GM23338 (cell line): ENCODE data around the gene CIPC.

Experiments used
- CTCF ChIP-seq, 2 experiments: fragments of 200-600 bp in 1 of 2; sonication (generic) in 1 of 2; conservative IDR thresholded peaks; 2 replicates each; pipeline versions ENCODE4 v1.5.1 to v1.6.1; 2016 to 2017; ENCODE audit warnings: antibody characterized with exemption in 2 of 2, low read depth in 2 of 2, mild to moderate bottlenecking in 2 of 2, moderate library complexity in 1 of 2
- ETS1 ChIP-seq: IDR thresholded peaks from 2 replicates; pipeline ENCODE4 v1.6.1; 2016; ENCODE audit warnings: antibody characterized with exemption
- EZH2 ChIP-seq: fragments of 200-600 bp; sonication (generic); IDR thresholded peaks from one replicate; pipeline ENCODE4 v1.8.0; 2017; ENCODE audit warnings: antibody characterized with exemption, mild to moderate bottlenecking, low read depth; ENCODE audit not compliant: unreplicated experiment
- EZH2phosphoT487 ChIP-seq: fragments of 200-600 bp; sonication (generic); IDR thresholded peaks from one replicate; pipeline ENCODE4 v1.8.1; 2018; ENCODE audit warnings: antibody characterized with exemption; ENCODE audit not compliant: unreplicated experiment
- POLR2AphosphoS5 ChIP-seq: IDR thresholded peaks from 2 replicates; pipeline ENCODE4 v1.6.1; 2016; ENCODE audit warnings: antibody characterized with exemption, low read depth
- REST ChIP-seq: IDR thresholded peaks from one replicate; pipeline ENCODE4 v1.6.1; 2018; ENCODE audit warnings: antibody characterized with exemption; ENCODE audit not compliant: unreplicated experiment
- STAT1 ChIP-seq: IDR thresholded peaks from one replicate; pipeline ENCODE4 v1.6.1; 2016; ENCODE audit warnings: antibody characterized with exemption; ENCODE audit not compliant: unreplicated experiment

GRCh38 chr14:77061630-77062257 is 36.3 kb upstream of the CIPC start:
- TF ChIP-seq CTCF (conservative IDR thresholded peaks at IDR 0.05; ENCODE audit: low read depth in 2 of 2) (no peak), EZH2phosphoT487 (no peak), EZH2 (no peak), REST (no peak), STAT1 (no peak), ETS1 (no peak), POLR2AphosphoS5 (no peak)
